HG02870 (cell line): ENCODE results near the gene PDPK1.
"Not testable (repeated sequence)": the region's sequence is repeated elsewhere in the genome, so short reads cannot be mapped to it uniquely, and the experiment has no call there.

Experiments
- ATAC-seq: cut with Tn5 transposase; IDR thresholded peaks from one replicate; pipeline ENCODE4 v1.9.1; 2021; ENCODE audit warnings: mild to moderate bottlenecking, moderate library complexity; ENCODE audit not compliant: unreplicated experiment

Gene PDPK1

DNA sequence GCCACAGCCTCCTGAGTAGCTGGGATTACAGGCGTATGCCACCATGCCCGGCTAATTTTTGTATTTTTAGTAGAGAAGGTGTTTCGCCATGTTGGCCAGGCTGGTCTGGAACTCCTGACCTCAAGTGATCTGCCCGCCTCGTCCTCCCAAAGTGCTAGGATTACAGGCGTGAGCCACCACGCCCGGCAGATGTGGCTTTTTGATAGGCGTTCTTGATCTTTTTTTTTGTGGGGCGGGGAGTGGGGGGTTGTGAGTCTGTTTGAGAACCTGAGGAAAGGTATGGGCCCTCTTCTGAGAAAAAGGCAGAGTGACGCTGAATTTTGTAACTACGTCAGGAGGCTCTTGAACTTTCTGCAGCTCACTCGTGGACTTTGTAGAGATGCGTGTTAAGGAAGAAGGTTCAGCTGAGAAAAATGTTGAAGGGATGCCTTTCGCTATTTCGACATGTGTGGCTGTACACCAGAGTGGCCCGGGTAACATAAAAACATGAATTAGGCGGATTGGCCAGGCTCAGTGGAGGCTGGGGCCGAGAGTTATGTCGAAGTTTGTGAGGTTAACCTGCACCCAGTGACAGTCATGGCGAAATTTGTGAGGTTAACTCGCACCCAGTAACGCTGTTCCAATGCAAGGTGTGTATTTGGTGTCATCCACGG, 1.5 kb downstream of the PDPK1 start:
- ATAC-seq = not testable (repeated sequence)

DNA sequence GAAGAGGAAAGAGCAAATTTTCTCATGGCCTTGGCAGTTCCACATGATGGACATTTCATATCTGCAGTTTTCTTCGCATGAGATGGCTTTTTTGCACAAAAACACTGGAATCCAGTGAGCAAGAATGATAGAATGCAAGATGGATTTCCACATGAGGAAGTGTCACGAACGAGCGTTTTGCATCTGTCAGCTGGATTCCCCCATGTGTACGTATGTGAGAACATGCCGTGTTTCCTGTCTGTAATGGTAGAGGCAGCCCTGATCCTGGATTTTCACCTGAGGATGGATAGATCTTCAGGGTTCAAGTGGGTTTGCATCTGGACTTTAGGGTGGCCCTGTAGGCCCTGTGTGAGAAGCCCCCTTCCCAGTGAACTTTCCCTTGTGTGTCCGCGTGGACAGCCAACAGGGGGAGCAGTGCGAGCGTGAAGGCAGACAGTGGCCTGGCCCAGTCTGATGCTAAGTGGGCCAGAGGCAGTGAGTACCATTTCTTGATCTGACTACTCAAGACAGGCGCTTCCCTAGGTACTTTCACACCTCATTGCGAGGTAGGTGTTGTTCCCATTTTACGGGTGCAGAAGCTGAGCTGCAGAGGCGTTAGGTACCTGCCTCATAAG, 2.1 kb downstream of the PDPK1 start:
- ATAC-seq = not testable (repeated sequence)

DNA sequence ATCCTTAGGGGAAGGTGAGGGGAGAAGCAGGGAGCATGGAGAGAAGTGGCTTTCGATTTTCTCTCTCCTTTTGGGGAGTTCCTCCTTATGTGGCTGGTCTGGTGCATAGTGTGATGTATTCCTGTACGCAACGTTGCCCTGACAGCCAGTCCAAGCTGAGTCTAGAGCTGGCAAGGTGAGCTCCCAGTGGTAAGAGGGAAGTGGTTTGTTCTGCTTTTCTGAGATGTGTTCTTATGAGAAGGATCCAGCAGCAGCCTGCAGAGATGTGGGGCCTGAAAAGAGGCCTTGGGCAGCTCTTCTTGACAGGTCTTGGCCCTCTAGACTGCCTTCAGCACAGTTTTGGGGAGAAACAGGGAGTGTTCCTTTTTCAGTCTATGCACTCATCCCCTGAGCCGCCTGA, 3.1 kb downstream of the PDPK1 start:
- not testable (repeated sequence) for ATAC-seq

DNA sequence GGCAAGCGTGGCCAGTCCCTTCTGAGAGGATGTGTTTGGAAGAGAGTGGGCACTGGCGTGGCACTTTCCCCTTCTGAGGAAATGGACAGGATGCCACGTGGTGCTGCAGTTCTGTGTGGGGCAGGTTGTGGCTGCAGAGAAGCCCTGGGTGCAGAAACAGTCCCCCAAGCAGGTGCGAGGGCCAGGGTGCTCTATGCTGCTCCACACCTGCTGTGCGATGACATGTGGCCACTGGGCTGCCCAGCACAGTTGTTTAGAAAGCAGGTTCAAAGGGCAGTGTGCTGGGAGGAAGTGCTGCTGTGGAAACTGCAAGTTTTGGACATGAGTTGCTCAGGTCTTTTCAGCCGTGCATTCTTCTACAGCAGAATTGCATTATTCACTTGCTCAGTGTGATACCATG, 3.6 kb downstream of the PDPK1 start:
- ATAC-seq = not testable (repeated sequence)

DNA sequence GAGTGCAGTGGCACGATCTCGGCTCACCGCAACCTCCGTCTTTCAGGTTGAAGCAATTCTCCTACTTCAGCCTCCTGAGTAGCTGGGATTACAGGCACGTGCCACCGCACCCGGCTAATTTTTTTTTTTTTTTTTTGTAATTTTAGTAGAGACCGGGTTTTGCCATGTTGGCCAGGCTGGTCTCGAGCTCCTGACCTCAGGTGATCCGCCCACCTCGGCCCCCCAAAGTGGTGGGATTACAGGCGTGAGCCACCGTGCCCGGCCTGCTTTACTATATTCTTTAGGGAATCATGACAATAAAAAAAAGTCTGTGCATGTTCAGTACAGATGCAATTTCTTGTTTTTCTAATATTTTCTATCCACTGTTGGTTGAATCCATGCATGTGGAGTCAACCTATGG, 6.0 kb downstream of the PDPK1 start:
- ATAC-seq = not testable (repeated sequence)

DNA sequence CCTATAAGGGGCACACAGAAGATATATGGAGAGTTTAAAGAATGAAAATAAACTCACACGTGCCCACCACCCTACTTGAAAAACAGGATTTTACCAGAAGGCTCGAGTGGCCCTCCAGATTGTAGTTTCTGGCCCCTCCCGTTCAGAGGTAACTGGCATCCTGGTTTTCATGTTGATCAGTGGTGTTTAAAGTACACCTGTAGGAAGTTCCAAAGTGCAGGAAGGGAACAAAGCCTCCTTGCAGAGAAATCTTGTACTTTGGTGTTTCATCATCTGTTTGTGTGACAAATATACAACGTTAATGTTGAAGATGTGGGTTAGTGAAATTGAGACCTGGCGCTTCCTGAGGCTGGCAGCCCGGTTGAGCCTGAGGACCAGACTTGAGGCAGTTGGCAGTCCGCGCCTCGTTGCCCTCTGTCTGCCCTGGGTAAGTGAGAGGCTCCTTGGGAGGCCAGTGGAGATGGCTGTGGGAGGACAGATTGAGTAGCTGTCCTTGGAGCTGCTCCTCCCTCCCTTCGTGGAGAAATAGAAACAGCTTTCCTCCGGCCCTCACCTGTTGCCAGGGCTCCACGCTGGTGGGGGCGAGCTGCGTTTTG, 12.6 kb downstream of the PDPK1 start:
- not testable (repeated sequence) for ATAC-seq

DNA sequence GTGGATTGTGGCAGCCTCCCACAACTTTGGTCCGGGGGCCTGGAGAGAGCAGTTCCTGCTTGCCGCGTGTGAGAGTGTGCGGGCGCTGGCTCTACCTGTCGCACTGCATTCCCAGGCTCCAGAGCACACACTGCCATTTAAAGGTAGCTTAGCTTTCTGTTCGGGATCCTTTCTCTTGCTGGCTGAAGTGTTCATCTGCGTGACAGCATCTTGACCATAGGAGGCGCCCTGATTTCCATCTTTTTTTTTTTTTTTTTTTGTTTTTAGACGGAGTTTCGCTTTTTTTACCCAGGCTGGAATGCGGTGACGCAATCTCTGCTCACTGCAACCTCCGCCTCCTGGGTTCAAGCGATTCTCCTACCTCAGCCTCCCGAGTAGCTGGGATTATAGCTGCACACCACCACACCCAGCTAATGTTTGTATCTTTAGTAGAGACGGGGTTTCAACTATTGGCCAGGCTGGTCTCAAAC, 13.6 kb downstream of the PDPK1 start:
- not testable (repeated sequence) for ATAC-seq

DNA sequence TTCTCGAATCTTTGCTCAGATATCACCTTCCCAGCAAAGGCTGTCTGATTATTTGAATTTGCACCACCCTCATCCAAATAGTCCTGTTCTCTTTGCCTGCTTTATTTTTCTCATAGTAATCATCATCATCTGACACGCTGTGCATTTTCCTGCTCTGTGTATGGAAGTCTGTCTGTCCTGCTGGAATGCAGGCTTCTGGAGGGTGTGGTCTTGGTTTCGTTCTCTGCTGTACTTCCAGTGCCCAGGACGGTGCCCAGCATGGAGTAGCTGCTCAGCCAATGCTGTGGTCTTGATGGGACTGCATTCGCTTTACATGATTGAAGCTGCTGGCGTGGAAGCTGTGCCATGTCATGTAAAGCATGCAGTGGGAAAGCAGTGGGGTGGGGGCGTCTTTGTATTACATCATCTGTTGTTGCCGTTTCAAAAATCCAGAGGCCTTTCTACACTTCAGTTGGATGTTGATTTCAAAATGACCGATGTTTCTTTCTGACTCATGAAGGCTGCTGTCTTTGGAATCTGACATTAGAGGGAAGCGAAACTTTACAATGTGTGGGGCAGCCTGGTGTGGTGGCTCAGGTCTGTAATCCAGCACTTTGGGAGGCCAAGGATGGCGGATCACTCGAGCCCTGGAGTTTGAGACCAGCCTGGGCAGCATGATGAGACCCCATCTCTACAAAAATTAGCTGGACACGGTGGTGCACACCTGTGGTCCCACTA, 17.0 kb downstream of the PDPK1 start:
- not testable (repeated sequence) for ATAC-seq

DNA sequence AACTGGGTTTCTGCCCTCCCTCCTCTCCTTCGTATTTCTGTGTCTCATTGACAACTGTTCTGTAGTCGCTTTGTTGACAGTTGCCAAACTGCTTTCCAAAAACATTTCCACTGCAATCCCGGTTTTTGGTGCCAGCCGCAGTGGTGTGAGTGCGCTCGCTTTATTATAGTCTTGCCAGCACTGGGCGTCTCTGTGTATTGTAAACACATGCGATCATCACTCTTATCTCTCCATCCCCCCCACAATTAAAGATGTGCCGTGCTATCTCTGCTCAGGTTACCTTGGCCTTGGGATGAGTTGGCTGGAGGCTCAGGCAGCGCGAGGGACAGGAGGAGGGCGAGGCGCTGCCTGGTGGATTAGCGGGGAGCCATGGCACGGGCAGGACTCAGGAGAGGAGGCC, 19.3 kb downstream of the PDPK1 start:
- ATAC-seq = not testable (repeated sequence)

DNA sequence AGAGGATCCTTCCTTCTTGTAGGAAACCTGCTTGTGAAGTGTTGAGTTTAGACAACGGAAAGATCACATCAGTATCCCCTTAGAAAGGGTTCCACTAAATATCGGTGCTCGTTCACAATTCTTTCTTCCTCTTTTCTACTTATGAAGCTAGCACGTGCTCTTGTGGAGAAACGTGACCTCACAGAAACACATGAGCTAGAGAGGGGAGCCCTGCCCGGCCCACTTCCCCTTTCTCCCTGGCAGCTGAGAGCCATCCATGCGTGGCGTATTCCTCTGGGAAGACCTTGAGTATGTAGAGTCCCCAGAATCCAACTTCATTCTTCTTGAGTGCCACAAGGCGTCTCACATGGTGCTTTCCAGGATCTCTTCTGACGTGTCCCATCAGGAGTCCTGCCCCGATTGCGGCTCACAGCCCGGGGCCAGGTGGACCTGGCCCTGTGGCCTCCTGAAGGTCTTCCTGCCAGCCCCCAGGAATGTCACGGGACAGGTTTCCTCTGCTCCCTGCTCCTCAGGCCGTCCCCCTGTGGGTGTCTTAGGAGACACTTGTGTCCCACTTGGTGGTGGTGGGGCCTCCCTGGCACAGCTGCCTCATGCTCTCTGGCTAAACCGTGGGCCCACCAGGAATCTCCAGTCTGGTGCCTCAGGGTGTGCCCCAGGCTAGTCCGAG, 22.4 kb downstream of the PDPK1 start:
- ATAC-seq = peak; percentile 42

DNA sequence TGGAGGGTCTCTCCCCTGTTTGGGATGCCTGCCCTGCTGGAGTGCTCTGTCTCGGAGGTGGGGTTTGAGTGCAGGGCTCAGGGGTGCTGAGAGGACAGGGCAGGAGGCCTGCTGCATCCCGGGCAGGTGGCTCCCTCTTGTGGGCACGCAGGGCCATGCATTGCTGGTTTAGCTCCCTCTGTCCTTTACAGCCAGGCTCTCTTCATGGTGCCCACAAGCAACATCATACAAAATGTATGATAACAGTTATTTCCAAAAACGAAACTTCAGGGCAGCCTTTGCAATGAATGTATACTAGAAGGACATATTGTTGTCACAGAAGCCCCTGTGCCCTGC, 22.9 kb downstream of the PDPK1 start:
- peak; percentile 45 for ATAC-seq

DNA sequence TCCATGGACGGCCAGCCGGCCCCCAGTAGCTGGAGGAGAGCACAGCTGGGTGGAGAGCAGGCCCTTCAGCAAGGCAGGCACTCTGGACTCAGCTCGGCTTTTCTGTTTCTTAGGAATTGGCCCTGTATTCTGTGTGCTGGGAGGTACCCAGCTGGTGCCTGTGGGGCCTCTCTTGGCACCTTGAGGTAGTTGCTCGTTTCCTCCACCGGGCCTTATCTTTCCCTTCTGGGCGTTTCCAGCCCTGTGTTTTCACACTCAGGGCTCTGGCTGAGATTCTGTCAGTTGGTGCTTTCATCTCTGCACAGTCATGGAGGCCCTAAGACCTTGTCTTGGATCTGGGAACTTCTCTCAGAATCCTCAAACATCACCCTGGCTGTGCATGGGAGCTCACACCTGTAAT, 29.7 kb downstream of the PDPK1 start:
- ATAC-seq = not testable (repeated sequence)

DNA sequence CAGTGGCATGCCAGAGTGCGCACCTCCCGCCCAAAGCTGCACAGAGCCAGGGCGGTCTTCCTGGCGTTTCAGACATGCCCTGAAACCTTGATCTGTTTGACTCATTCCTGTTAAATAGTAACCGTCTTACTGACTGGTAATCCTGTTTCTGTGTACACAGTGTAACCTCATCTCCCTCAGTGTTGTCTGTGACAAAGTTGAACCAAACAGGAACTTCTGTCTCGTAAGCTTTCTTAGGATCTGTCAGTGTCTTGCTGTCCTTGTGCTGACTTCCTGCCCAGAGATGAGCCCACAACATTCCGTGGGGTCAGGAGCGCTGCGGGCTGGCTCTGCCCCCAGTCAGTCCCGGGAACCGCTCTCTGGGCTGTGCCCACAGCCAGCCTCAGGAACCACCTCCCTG, 30.8 kb downstream of the PDPK1 start:
- not testable (repeated sequence) for ATAC-seq

DNA sequence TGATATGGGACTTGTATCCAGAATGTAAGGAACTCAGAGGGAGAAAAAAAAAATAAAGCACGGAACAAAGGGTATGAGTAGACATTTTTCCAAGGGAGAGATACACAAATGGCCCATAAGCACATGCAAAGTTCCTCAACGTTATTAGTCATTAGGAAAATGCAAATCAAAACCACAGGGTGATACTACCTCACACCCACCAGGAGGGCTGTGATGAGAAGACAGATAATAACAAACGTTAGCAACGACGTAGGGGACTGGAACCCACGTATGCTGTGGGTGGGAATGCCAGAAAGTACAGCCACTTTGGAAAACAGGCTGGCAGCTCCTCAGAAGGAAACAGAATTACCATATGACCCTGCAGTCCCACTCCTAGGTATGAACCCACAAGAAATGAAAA, 34.9 kb downstream of the PDPK1 start:
- not testable (repeated sequence) for ATAC-seq

DNA sequence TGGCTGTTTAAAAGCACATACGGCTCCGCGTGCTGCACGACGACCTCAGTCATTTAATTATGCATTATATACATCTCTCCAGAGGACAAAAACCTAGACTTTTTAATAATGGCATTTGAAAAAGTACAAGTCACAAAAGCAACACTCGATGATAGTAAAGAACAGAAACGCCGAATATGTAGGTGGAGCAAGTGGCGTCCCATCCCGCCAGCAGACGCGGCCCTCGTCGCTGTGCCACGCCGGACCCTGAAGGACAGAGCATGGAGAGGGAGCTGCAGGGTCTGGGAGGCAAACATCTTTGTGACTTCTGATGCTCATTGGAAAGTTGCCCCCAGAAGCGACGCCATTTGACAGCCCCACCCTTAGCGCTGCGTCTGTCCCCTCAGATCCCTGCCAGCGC, 38.0 kb downstream of the PDPK1 start:
- ATAC-seq = not testable (repeated sequence)

DNA sequence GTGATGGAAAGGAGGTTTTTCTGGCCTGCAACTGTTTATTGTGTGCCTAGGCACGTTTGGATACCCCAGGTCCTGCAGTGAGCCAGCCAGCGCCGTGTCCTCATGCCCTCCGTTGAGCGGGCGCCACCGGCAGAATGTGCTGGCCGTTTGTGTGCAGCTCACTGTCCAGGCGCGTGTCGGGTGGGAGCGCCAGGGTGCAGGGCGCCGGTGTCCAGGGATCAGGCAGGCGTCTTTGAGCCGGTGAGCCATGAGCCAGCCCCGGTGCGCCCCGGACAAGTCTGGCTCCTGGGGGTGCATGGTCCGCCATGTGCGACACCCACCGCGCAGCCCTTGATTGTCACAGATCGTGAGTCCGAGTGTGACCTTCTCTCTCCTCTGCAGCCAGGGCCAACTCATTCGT, 39.2 kb downstream of the PDPK1 start:
- not testable (repeated sequence) for ATAC-seq

DNA sequence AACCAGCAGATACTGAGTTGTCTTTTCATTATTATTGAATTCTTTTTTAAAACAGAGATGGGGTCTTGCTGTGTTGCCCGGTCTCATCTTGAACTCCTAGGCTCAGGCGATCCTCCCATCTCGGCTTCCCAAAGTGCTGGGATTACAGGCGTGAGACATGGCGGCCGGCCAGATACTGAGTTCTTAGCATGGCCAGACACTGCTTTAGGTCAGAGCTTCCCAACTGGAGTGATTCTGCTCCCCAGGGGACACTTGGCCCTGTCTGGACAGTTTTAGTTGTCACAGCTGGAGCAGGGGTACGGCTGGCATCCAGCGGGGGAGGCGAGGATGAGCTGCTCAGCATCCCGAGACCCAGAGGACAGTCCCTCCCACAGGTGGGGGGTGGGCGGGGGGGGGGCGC, 41.1 kb downstream of the PDPK1 start:
- not testable (repeated sequence) for ATAC-seq

DNA sequence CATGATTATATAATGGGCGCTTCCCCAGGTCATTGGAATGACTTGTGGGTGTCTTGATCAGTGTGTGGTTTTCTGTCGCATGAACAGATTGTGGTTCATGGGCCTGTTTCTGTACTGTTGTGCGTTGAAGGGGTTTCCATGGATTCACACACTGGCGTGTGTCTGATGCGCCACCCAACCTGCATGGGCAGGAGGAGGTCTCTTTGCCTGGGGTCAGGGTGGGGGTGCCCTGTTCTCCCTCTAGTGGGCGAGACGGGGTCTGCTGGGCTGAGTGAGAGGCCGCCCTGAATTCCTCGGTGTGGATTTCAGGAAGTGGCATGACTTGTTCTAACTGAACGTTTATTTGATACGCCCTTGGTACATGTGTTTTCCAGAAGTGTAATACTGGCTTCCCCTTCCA, 42.3 kb downstream of the PDPK1 start:
- not testable (repeated sequence) for ATAC-seq

DNA sequence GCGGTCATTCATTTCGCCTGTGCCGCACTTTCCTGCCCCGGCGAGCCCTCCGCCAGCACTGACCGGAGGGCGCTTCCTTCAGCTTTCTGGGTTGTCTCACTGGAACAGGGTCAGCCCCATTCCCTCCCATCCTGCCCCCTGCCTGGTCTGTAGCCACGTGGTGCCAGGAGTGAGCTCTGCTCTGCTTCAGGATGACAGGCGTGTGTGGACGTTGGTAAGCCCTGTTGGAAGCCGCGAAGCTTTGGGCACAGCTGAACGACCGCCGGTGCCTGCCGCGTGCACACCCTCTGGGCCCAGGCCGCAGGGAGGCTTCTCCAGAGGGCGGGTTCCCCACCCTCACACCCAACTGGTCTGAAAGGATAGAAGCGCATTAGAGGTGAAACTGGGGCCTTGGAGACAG, 43.0 kb downstream of the PDPK1 start:
- ATAC-seq = not testable (repeated sequence)

DNA sequence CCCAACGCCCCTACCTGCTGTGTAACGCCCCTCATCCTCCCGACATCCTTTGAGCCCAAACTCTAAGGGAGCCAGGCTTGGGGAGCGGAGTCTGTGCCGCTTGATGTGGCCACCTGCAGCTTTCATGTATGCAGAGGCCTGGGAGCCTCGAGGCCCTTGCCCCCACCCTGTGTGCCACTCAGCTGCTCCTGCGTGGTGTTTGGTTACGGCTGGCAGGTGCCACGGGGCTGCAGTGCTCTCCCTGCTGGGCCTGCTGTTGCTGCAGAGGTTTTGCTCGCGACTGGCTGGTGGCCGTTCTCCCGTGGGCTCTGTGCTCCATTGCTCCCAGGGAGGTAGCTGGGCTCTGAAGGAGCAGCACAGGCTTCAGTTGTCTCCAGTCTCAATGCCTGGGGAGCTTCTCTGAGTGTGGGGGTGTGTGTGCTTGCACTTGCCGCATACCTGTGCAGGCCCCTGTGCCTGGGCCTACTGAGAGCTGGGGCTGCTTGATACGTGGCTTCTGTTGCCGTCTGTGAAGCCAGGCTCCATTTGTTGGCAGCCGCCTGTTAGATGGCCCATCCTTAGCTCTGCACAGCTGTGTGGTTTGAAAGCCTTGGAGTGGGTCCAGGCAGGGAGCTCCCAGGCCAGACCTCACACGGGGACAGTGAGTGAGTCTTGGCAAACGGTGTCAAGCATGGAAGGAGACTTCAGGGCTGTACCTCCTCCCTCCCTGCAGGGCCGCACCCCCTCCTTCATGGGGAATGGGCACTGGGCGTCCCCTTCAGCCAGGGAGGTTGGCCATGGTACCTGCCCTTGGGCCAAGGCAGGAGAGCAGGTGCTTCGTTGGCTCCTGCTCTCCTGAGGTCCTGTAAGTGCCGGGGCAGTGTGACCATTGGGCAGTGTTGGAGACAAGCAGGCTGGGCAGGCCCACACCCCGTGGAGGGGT, 47.2 kb downstream of the PDPK1 start:
- ATAC-seq = no peak
